Right lobe of liver (tissue), 6 donors: ENCODE data around the gene PLEKHA1. TPM values are rescaled to one million over a fixed set of nuclear protein-coding genes. Genes with fewer than 3 reads are reported as not detected.

Experiments used
- ATAC-seq, 4 donors: fragments of 200-7000 bp; cut with Tn5 transposase; one replicate each; pipeline ENCODE4 v1.9.1; 2020; ENCODE audit warnings: mild to moderate bottlenecking in 4 of 4, moderate library complexity in 4 of 4
- DNase-seq, 3 donors: peaks; one replicate each; pipeline ENCODE4 v3.0.0-alpha.2; 2020
- H3K27ac ChIP-seq, 3 donors: fragments of 200-600 bp; one replicate each; pipeline ENCODE4 v1.8.0; 2022
- H3K27me3 ChIP-seq, 2 donors: fragments of 200-600 bp; one replicate each; pipeline ENCODE4 v1.8.0; 2022
- H3K36me3 ChIP-seq, 4 donors: fragments of 200-600 bp; sonication (generic) in 1 of 4; one replicate each; pipeline versions ENCODE4 v1.5.1 to v1.8.0; 2017 to 2022; ENCODE audit warnings: control low read depth in 1 of 4
- H3K4me1 ChIP-seq, 4 donors: fragments of 200-600 bp; sonication (generic) in 1 of 4; one replicate each; pipeline versions ENCODE4 v1.5.1 to v1.8.0; 2017 to 2022; ENCODE audit warnings: control low read depth in 1 of 4
- H3K4me3 ChIP-seq, 3 donors: fragments of 200-600 bp; one replicate each; pipeline ENCODE4 v1.8.0; 2022
- H3K9me3 ChIP-seq, 4 donors: fragments of 200-600 bp; sonication (generic) in 1 of 4; one replicate each; pipeline versions ENCODE4 v1.5.1 to v1.8.0; 2017 to 2022; ENCODE audit warnings: control low read depth in 1 of 4
- POLR2A ChIP-seq: fragments of 450-650 bp; IDR thresholded peaks from one replicate; pipeline ENCODE4 v1.6.1; 2017; ENCODE audit warnings: antibody characterized with exemption, mild to moderate bottlenecking
- WGBS: methylation state at CpG from one replicate; pipeline ENCODE4 v1.1.6; 2018; ENCODE audit warnings: low coverage, low lambda C conversion rate; ENCODE audit not compliant: insufficient coverage; ENCODE audit errors: missing lambda C conversion rate; 5-methylcytosine and 5-hydroxymethylcytosine counted together
- intact Hi-C, 2 donors: fragments of 100-400 bp; cut with DNase I; formaldehyde crosslinking; loops; one replicate each; pipeline versions ENCODE4 v1.11.2 to v1.14.1; 2022
- total RNA-seq, 6 experiments: library from RNA; depleted of rRNA in 2 of 6; stranded (reverse); fragments of >200 nt in 2 of 6; fragmentation: NEBNext Ultra II Directional in 3 of 6; extraction: Animal tissue kit (Norgen Biotek cat#: 25700) in 3 of 6; gene quantifications; one replicate each; pipeline versions ENCODE4 v1.1.0 to v1.2.4, GENCODE V29; 2016 to 2023
- TF ChIP-seq, protein P1 (sequence below), 4 donors: fragments of 200-600 bp in 3 of 4; fragments of 450-650 bp in 1 of 4; IDR thresholded peaks; one replicate each; pipeline versions ENCODE4 v1.5.1 to v1.8.0; 2016 to 2022; ENCODE audit warnings: antibody characterized with exemption in 4 of 4, mild to moderate bottlenecking in 2 of 4
- donor health status: DM: no; HTN: yes; CAD: no.
- donor health status: DM: no; HTN: no; CAD: no.
- donor health status: DM: no; HTN: no; CAD: no.
- donor health status: DM: no; HTN: yes; CAD: no.
- donor health status: DM: no; HTN: yes; CAD: no.

Gene PLEKHA1
- total RNA-seq, 6 experiments from 2014 or later, result 23.1 to 42.2 (median 27.5) TPM

DNA sequence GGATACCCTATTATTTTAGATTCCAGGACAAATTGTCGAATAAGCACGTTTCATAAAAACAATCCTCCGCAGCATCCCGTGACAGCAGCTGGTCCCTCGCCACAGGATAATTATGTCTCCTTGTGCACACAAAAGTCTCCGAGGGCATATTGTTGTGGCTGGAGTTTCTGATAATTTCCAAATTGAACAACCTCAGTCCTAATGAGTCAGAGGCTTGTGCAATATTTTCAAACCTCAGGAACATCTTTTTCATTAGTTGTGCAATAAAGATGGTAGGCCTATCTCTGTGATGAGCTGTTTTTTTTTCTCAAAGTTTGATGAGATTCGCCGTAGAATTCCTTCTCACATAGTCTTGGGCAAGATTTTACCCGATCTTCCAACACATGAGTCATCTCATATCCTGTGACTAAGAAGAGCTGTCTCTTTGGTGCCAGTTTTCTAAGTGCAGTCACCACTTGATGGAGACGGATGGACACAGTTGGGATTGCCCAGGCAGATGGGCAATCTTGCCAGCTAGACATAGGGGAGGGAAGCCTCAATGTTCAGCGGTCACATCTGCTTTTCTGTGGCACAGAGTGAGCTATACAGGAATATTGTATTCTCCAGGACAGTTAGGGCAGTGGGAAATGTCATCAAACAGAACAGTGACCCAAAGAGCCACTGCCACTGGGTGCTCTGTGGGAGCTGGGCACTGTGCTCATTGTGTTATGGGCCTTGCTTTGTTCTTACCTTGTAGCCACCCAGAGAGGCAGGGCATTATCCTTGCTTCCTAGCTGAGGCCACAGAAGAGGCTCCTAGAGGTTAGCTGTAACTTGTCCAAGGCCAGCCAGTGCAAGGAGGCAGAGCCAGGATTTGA lies 94.6 kb downstream of the PLEKHA1 start:
- Histone ChIP-seq H3K4me3 (no peak overlapping the region), H3K36me3 (no peaks in the 10 kb centered on the region), H3K27ac (no peak overlapping the region), H3K4me1 (peaks cover 0 to 3% (median under 1%) of the 10 kb centered on the region in 4 donors), H3K9me3 (no peaks in the 10 kb centered on the region), H3K27me3 (no peaks in the 10 kb centered on the region)
- 50% methylated on average over 9 of the region's 11 CpGs for whole genome bisulfite sequencing
- ATAC-seq (peak in 3 of 4 donors; percentile 31 to 78 (median 45)), DNase-seq (no peak)
- intact Hi-C loops, result no loop called here
- TF ChIP-seq, protein P1, sequence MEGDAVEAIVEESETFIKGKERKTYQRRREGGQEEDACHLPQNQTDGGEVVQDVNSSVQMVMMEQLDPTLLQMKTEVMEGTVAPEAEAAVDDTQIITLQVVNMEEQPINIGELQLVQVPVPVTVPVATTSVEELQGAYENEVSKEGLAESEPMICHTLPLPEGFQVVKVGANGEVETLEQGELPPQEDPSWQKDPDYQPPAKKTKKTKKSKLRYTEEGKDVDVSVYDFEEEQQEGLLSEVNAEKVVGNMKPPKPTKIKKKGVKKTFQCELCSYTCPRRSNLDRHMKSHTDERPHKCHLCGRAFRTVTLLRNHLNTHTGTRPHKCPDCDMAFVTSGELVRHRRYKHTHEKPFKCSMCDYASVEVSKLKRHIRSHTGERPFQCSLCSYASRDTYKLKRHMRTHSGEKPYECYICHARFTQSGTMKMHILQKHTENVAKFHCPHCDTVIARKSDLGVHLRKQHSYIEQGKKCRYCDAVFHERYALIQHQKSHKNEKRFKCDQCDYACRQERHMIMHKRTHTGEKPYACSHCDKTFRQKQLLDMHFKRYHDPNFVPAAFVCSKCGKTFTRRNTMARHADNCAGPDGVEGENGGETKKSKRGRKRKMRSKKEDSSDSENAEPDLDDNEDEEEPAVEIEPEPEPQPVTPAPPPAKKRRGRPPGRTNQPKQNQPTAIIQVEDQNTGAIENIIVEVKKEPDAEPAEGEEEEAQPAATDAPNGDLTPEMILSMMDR (IDR thresholded peaks at IDR 0.05), result no peak
- no peak for TF ChIP-seq POLR2A

DNA sequence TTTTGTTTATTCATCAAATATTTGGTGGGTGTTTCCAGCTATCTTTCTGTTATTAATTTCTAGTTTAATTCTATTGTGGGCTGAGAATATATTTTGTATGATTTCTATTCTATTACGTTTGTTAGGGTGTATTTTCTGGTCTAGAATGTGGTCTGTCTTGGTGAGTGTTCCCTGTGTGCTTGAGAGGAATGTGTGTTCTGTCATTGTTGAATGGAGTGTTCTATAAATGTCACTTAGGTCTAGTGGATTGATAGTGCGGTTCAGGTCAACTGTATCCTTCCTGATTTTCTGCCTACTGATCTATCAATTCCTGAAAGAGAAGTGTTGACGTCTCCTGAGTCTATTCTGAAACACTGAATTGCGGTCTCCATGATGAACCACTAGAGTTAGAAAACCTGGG lies 95.3 kb downstream of the PLEKHA1 start:
- H3K27me3 ChIP-seq, result no peaks in the 10 kb centered on the region
- ATAC-seq (no peak), DNase-seq (no peak)
- H3K9me3 ChIP-seq, result no peaks in the 10 kb centered on the region
- peaks cover 0 to 3% (median 0%) of the 10 kb centered on the region in 4 donors for H3K4me1 ChIP-seq
- no peak overlapping the region for H3K27ac ChIP-seq
- WGBS, result 88% methylated on average over 4 of the region's 4 CpGs
- intact Hi-C loops, result no loop called here
- H3K36me3 ChIP-seq, result no peaks in the 10 kb centered on the region
- H3K4me3 ChIP-seq, result no peak overlapping the region
- TF ChIP-seq POLR2A, result no peak
- TF ChIP-seq, protein P1 (IDR thresholded peaks at IDR 0.05), result no peak

DNA sequence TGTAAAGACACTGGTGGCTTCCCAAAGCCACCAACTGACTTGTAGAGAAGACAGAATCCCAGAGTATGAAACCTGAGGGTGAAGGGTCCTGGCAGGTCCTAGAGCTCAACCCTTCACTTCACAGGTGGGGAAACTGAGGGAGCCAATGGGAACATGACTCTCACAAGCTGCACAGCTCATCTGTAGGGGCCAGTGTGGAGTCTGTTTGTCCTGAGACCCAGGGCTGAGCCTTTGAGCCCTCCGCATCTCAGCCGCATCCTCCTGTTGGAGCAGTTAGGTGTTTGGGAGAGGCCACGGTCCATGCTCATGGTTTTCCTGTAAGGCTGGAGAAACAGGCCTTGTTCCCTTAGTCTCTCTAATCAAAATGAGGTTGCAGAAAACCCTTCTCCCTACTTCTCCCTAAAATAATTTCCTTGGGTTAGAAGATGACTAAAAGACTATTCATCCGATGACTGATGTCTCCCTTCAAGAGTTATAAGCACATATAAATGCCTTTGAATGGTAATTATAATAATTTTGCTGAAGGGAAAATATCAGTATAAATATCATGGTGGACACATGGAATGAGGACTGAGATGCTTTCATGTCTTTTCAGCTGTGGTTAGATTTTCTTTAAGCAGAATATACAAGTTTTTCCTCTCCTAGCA lies 97.1 kb downstream of the PLEKHA1 start:
- ATAC-seq (no peak), DNase-seq (peak in 1 of 3 donors; percentile 32)
- no peaks in the 10 kb centered on the region for H3K27me3 ChIP-seq
- H3K36me3 ChIP-seq, result no peaks in the 10 kb centered on the region
- no peaks in the 10 kb centered on the region for H3K9me3 ChIP-seq
- H3K27ac ChIP-seq, result no peak overlapping the region
- intact Hi-C loops, result no loop called here
- H3K4me1 ChIP-seq, result peaks cover 0 to 3% (median under 1%) of the 10 kb centered on the region in 4 donors
- WGBS, result 96% methylated on average over 3 of the region's 4 CpGs
- no peak for TF ChIP-seq POLR2A
- TF ChIP-seq, protein P1 (IDR thresholded peaks at IDR 0.05), result no peak
- no peak overlapping the region for H3K4me3 ChIP-seq

DNA sequence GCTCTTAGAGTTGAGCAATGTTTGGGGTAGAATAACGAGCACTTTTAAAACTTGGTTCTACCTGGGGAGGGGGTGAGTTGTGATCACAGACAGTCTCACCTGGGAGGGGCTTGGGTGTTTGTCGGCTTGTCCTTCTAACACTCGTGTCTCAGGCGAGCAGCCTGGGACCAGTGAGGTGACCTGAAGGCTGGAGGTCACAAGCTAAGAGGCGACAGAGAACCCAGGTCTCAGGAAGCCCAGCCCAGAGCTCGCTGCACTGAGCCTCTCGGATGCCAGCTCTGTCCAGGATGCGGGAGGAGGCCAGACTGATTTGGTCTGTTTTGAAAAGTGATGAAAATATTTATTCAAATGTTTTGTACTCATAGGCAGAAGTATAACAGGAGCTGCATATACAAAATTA lies 98.6 kb downstream of the PLEKHA1 start:
- 73% methylated on average over 8 of the region's 8 CpGs for WGBS
- Histone ChIP-seq H3K27me3 (no peaks in the 10 kb centered on the region), H3K9me3 (no peaks in the 10 kb centered on the region), H3K4me1 (peaks cover 0 to 3% (median under 1%) of the 10 kb centered on the region in 4 donors), H3K27ac (no peak overlapping the region), H3K4me3 (no peak overlapping the region), H3K36me3 (no peaks in the 10 kb centered on the region)
- DNase-seq (peak in 1 of 3 donors; percentile 9), ATAC-seq (no peak)
- TF ChIP-seq, protein P1 (IDR thresholded peaks at IDR 0.05), result no peak
- no peak for TF ChIP-seq POLR2A
- intact Hi-C loops, result no loop called here
